Panc1 (cell line): ENCODE measurements around the gene ATOSB. TPM values are rescaled to one million over a fixed set of nuclear protein-coding genes. Genes with fewer than 3 reads are reported as not detected.

Experiments used
- ATAC-seq: fragments of 200-7000 bp; cut with Tn5 transposase; 2 replicates; pipeline ENCODE4 v1.9.1; 2020; ENCODE audit warnings: mild to moderate bottlenecking, moderate library complexity
- BruUV-seq: library from RNA; stranded (reverse); fragments of 400-500 nt; replicated peaks from 2 replicates; lab custom pipeline; 2021; lab: Mats Ljungman, UMichigan
- CTCF ChIA-PET: fragments of 300-600 bp; sonication (Branson Sonifier 250); formaldehyde crosslinking; loops from one replicate; lab custom pipeline; 2022; ENCODE audit warnings: antibody characterized with exemption; lab: Charles Lee
- POLR2A ChIA-PET: fragments of 300-600 bp; sonication (Branson Sonifier 250); formaldehyde crosslinking; loops from one replicate; lab custom pipeline; 2022; ENCODE audit warnings: antibody characterized with exemption; lab: Charles Lee
- DNase-seq: peaks from one replicate; pipeline ENCODE4 v3.0.0-alpha.2; 2010; ENCODE audit warnings: low read depth, low spot score
- H3K27ac ChIP-seq: 2 replicates; pipeline ENCODE4 v1.5.1; 2011; ENCODE audit warnings: mild to moderate bottlenecking, low read length, inconsistent platforms
- H3K27me3 ChIP-seq: fragments of 200-500 bp; sonication (Bioruptor generic); 2 replicates; pipeline ENCODE4 v1.6.0; 2014; ENCODE audit warnings: low read length, inconsistent platforms; ENCODE audit not compliant: control insufficient read depth, insufficient read depth
- H3K36me3 ChIP-seq: fragments of 200-500 bp; sonication (Bioruptor generic); 2 replicates; pipeline ENCODE4 v1.5.1; 2014; ENCODE audit warnings: inconsistent platforms, mild to moderate bottlenecking, low read length, moderate library complexity; ENCODE audit not compliant: control insufficient read depth, insufficient read depth
- H3K4me1 ChIP-seq: 2 replicates; pipeline ENCODE4 v1.5.1; 2011; ENCODE audit warnings: inconsistent platforms, mild to moderate bottlenecking, low read length, moderate library complexity; ENCODE audit not compliant: control insufficient read depth, insufficient read depth
- H3K4me3 ChIP-seq, 2 experiments: 2 replicates each; pipeline ENCODE4 v1.5.1; 2011 to 2012; ENCODE audit warnings: low read depth in 2 of 2, low read length in 2 of 2, mild to moderate bottlenecking in 2 of 2, inconsistent platforms in 1 of 2, moderate library complexity in 1 of 2
- H3K9me3 ChIP-seq: fragments of 200-500 bp; sonication (Bioruptor generic); 2 replicates; pipeline ENCODE4 v1.5.1; 2014; ENCODE audit warnings: low read depth, mild to moderate bottlenecking, inconsistent platforms, low read length, moderate library complexity; ENCODE audit not compliant: control insufficient read depth, insufficient read depth
- CTCF ChIP-seq: fragments of 450-650 bp; IDR thresholded peaks from 2 replicates; pipeline ENCODE4 v1.5.1; 2017; ENCODE audit warnings: mild to moderate bottlenecking
- POLR2AphosphoS5 ChIP-seq: IDR thresholded peaks from 2 replicates; pipeline ENCODE4 v1.6.1; 2012; ENCODE audit warnings: mild to moderate bottlenecking, low read depth, low read length, moderate library complexity
- REST ChIP-seq, 2 experiments: IDR thresholded peaks; 2 replicates each; pipeline ENCODE4 v1.6.1; 2011 to 2012; ENCODE audit warnings: low read depth in 2 of 2, control low read depth in 1 of 2, low read length in 1 of 2, mild to moderate bottlenecking in 1 of 2, moderate library complexity in 1 of 2; ENCODE audit not compliant: insufficient read depth in 1 of 2
- SIN3A ChIP-seq: IDR thresholded peaks from 2 replicates; pipeline ENCODE4 v1.6.1; 2012; ENCODE audit warnings: low read depth, mild to moderate bottlenecking, low read length, moderate library complexity, borderline replicate concordance; ENCODE audit not compliant: insufficient read depth
- TCF7L2 ChIP-seq: IDR thresholded peaks from 2 replicates; pipeline ENCODE4 v1.6.1; 2011; ENCODE audit warnings: mild to moderate bottlenecking, low read depth, low read length, inconsistent platforms
- in situ Hi-C: cut with HindIII; loops from 2 replicates; pipeline ENCODE4 v1.10.0; 2016; ENCODE audit warnings: low sequenced_read_pairs, low pct_unique_long_range_greater_than_20kb
- intact Hi-C: fragments of 100-400 bp; cut with micrococcal nuclease; formaldehyde crosslinking; loops from one replicate; pipeline ENCODE4 v1.10.0; 2022; ENCODE audit not compliant: unreplicated experiment
- total RNA-seq: library from RNA; stranded (reverse); gene quantifications from one replicate; pipeline ENCODE4 v1.2.1, GENCODE V29; 2021; ENCODE audit not compliant: unreplicated experiment

Gene ATOSB
- total RNA-seq, 1 experiment from 2014 or later: 23.6 TPM

- ATAC-seq (no peak), DNase-seq (no peak)
- Histone ChIP-seq H3K4me1 (no peaks in the 10 kb centered on the region), H3K4me3 (no peak overlapping the region), H3K27ac (no peak overlapping the region), H3K36me3 (peaks cover 77% of the 10 kb centered on the region), H3K27me3 (no peaks in the 10 kb centered on the region), H3K9me3 (no peaks in the 10 kb centered on the region)
- TF ChIP-seq POLR2AphosphoS5 (no peak), TCF7L2 (no peak), CTCF (no peak)
- ChIA-PET CTCF (no interaction called here), POLR2A (no interaction called here)
- in situ Hi-C loops: no loop called here
- intact Hi-C loops: no loop called here
- BruUV-seq: no TSS peak
Observed at GRCh38 chr9:35059438-35059837, 56.2 kb downstream of the ATOSB start.

- H3K27ac ChIP-seq: no peak overlapping the region
- CTCF ChIA-PET: no interaction called here
- BruUV-seq: no TSS peak
- no peak for DNase-seq
- H3K4me3 ChIP-seq: no peak overlapping the region
- no peaks in the 10 kb centered on the region for H3K4me1 ChIP-seq
- no peaks in the 10 kb centered on the region for H3K9me3 ChIP-seq
- in situ Hi-C loops (no loop called here), intact Hi-C loops (no loop called here)
- no peak for ATAC-seq
- TF ChIP-seq POLR2AphosphoS5: no peak
- TF ChIP-seq SIN3A: no peak
- TF ChIP-seq TCF7L2: no peak
- TF ChIP-seq REST (IDR thresholded peaks at IDR 0.05; ENCODE audit: insufficient read depth in 1 of 2, low read depth in 2 of 2, low read length in 1 of 2): no peak
- POLR2A ChIA-PET: no interaction called here
- no peaks in the 10 kb centered on the region for H3K27me3 ChIP-seq
- H3K36me3 ChIP-seq: peaks cover 55% of the 10 kb centered on the region
Observed at GRCh38 chr9:35057271-35057620, 58.4 kb downstream of the ATOSB start.

GRCh38 chr9:35056571-35057270 lies 58.9 kb downstream of the ATOSB start:
- no peak for ATAC-seq
- H3K36me3 ChIP-seq: peaks cover 50% of the 10 kb centered on the region

More at GRCh38 chr9:35056571-35057270, 58.9 kb downstream of the ATOSB start:
- Histone ChIP-seq H3K27me3 (no peaks in the 10 kb centered on the region), H3K27ac (no peak overlapping the region), H3K4me1 (no peaks in the 10 kb centered on the region), H3K4me3 (no peak overlapping the region), H3K9me3 (no peaks in the 10 kb centered on the region)
- DNase-seq: no peak
- intact Hi-C loops (loop anchor here (1.0 kb wide), 1 partner anchor 30 kb away; no protein-coding TSS in a partner anchor), in situ Hi-C loops (no loop called here)
- CTCF ChIA-PET: interaction anchor here (0.5 kb wide), 1 partner anchor 150 kb away, joined by 4 read pairs; no protein-coding TSS in a partner anchor
- TF ChIP-seq SIN3A (no peak), REST (IDR thresholded peaks at IDR 0.05; ENCODE audit: insufficient read depth in 1 of 2, low read depth in 2 of 2, low read length in 1 of 2) (no peak), CTCF (no peak), POLR2AphosphoS5 (no peak)
- POLR2A ChIA-PET: no interaction called here
- no TSS peak for BruUV-seq
